ENCODE measurements around the gene IL4I1. TPM values are rescaled to one million over a fixed set of nuclear protein-coding genes. Genes with fewer than 3 reads are reported as not detected.

Gene IL4I1
- total RNA-seq, 1 donor, result 0.43 TPM

DNA sequence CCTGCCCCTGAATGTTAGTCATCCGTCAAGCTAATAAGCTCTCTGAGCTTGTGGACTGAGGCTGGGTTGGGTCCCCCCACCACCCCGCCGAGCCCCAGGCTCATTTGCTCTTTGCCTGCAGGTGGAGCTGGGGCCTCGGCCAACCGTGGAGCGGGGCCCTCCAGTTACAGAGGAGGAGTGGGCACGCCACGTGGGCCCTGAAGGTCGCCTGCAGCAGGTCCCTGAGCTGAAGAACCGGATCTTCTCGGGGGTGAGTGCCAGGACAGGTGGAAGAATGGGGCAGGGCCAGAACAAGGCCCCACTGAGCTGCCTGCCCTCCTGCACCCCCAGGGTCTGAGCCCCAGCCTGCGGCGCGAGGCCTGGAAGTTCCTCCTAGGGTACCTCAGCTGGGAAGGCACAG, 14.0 kb downstream of the IL4I1 start:
- TF ChIP-seq CTCF (IDR thresholded peaks at IDR 0.05; ENCODE audit: insufficient read depth, low read depth, low read length), result no peak
- DNase-seq (ENCODE audit: low read depth), result no peak

DNA sequence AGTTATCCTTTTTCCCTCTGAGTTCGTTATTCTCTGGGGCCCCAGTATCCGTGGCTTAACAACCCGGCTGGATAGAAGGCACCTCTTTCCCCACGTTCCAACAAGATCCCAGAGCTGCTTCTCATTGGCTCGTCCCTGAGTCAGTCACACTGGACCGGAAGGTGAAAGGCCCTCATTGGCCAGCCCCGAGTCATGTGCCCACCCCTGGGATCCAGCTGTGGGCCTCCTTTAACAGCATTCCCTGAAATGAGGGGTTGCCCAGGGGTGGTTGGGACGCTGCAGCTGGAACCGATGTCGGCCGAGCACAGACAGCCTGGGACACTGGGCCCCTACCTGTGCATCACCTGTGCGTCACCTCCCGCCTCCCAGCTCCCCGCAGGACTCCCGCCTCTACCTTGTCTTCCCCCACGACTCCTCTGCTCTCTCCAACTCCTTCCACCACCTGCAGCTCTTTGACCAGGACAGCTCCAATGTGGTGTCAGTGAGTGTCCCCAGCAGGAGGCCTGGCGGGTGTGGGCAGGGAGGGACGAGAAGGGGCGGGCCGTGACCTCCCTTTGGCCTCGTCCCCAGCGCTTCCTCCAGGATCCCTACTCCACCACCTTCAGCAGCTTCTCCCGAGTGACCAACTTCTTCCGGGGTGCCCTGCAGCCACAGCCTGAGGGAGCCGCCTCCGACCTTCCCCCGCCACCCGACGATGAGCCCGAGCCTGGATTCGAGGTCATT, 14.9 kb downstream of the IL4I1 start:
- no peak overlapping the region for H3K4me3 ChIP-seq (ENCODE audit: low read depth, low read length)
- no peak for TF ChIP-seq CTCF (IDR thresholded peaks at IDR 0.05; ENCODE audit: insufficient read depth, low read depth, low read length)
- no peak for DNase-seq (ENCODE audit: low read depth)

More for the DNA sequence above, 14.0 kb downstream of the IL4I1 start:
- H3K4me3 ChIP-seq (ENCODE audit: low read depth, low read length), result no peak overlapping the region

DNA sequence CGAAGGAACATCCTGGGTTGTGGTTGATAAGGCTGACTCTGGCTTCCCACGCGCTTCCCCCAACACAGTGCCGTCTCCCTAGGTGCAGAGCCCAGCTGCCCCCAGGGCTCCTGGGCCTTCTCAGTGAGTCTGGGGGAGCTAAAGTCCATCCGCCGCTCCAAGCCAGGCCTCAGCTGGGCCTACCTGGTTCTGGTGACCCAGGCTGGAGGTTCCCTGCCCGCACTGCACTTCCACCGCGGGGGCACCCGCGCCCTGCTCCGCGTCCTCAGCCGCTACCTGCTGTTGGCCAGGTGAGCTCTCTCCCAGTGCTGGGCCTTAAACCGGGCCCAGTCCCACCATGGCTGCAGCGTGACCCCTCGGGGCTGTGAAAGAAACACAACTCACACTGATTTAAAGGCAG, 15.5 kb downstream of the IL4I1 start:
- TF ChIP-seq CTCF (IDR thresholded peaks at IDR 0.05; ENCODE audit: insufficient read depth, low read depth, low read length), result no peak
- DNase-seq (ENCODE audit: low read depth), result no peak
- H3K4me3 ChIP-seq (ENCODE audit: low read depth, low read length), result no peak overlapping the region

GRCh38 chr19:49880162-49880869, 16.4 kb downstream of the IL4I1 start:
- no peak for DNase-seq (ENCODE audit: low read depth)
- no peak overlapping the region for H3K4me3 ChIP-seq (ENCODE audit: low read depth, low read length)
- no peak for TF ChIP-seq CTCF (IDR thresholded peaks at IDR 0.05; ENCODE audit: insufficient read depth, low read depth, low read length)

DNA sequence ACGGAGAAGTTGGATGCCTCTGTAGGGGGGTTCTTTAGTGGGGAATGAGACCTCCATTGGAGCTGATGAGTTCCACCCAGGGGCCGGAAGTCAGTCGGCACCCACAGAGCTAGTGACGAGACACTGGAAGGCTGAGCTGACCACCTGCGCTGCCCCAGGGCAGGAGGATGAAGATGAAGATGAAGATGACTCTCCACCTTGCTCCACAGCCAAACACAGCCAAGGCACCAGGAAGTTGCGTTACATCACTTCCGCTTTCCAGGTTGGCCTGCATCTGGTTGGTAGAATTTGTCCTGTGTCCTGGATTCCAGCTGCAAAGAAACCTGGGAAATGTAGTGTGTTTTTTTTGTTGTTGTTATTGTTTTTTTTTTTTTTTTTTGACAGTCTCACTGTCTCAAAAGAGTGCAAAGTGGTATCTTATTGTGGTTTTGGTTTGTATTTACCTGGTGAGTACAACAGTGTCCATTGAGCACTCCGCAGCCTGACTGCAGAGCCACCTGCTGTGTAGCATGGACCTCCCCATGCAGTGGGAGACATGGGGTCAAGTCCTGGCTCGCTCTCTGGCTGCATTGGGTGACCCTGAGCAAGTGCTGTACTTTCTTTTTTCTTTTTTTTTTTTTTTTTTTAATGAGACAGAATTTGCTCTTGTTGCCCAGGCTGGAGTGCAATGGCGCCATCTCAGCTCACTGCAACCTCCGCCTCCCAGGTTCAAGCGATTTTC, 17.3 kb downstream of the IL4I1 start:
- DNase-seq (ENCODE audit: low read depth), result no peak
- TF ChIP-seq CTCF (IDR thresholded peaks at IDR 0.05; ENCODE audit: insufficient read depth, low read depth, low read length), result no peak
- H3K4me3 ChIP-seq (ENCODE audit: low read depth, low read length), result no peak overlapping the region

GRCh38 chr19:49878744-49879070, 18.0 kb downstream of the IL4I1 start:
- no peak for DNase-seq (ENCODE audit: low read depth)
- H3K4me3 ChIP-seq (ENCODE audit: low read depth, low read length), result peak overlapping the region; percentile 95
- no peak for TF ChIP-seq CTCF (IDR thresholded peaks at IDR 0.05; ENCODE audit: insufficient read depth, low read depth, low read length)

Measured in fibroblast of villous mesenchyme (primary cell).